ENCODE measurements around the gene KCTD18.

KCTD18 gene

GRCh38 chr2:200453853-200454534 lies 55.9 kb downstream of the KCTD18 start:
- DNase-seq = no peak

- no peak for DNase-seq
Observed at GRCh38 chr2:200453142-200453852, 56.6 kb downstream of the KCTD18 start.

GRCh38 chr2:200452377-200452776 lies 57.5 kb downstream of the KCTD18 start:
- no peak for DNase-seq

DNA sequence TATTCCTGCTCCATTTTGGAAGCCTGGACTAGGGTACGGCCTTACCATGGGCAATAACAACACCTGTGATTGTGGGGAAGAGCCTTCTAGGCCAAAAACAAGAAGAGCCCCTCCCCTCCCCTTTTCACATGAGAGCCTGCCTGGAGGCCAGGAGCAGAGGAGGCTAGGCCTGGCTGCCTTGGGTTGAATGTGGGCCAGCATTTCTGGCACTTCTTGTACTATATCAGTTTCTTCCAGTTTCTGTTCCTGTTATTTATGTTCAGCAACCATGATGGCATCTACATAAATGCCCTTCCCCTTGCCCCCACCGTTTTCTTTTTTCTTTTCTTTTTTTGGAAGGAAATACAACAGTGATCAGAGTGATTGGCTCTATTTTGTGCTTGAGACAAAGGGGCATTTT lies 58.4 kb downstream of the KCTD18 start:
- peak; percentile 32 for DNase-seq

DNA sequence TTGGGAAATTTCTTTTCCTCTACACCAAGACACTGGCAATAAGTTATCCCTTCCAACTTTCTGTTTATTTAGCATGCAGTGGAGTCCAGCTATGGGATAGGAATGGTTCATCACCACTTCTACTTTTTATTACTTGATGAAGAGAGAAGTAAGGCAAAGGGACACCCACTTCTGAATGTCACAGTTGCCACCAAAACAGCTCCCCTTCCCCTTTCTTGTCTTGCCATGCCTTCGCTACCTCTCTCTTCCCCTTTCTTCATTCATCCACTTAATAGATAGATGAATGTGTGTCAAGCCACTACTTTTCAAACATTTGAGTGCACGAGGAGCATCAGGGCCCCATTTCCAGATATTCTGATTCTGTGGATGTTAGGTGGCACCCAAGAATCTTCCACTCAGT lies 59.6 kb downstream of the KCTD18 start:
- peak; percentile 40 for DNase-seq

GRCh38 chr2:200449149-200449548 lies 60.7 kb downstream of the KCTD18 start:
- no peak for DNase-seq

- DNase-seq = no peak
Observed at GRCh38 chr2:200448455-200448854, 61.4 kb downstream of the KCTD18 start.

DNA sequence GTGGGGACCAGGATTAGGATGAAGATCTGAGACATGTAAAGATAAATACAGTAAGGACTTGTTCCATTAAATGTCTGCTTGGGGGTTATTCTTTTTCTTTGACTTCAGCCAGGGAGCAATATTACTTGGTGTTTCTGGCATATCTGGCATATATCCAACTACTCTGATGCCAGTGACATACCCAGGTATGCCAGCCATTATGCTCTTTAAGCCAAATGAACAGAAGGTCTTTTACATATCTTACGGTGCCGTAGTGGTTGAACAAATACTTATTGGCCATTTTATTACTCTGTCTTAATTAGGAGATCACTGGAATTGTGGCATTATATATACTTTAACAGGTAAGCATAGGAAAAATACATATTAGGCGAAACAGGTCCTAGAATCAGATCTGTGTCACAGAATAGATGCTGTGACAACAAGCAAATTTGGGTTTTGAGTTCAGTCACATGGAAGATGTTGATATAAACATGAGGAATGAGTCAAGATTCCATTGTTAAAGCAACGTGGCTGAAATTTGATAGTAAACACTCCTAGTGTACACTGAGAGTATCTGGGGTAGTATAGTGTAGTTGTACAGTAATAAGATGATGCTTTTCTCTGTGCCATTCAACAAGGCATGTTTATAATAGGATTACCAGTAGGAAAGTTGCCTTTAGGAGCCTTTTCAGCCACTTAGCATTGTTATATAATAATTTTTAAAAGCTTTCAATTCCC lies 62.6 kb downstream of the KCTD18 start:
- DNase-seq = no peak

DNA sequence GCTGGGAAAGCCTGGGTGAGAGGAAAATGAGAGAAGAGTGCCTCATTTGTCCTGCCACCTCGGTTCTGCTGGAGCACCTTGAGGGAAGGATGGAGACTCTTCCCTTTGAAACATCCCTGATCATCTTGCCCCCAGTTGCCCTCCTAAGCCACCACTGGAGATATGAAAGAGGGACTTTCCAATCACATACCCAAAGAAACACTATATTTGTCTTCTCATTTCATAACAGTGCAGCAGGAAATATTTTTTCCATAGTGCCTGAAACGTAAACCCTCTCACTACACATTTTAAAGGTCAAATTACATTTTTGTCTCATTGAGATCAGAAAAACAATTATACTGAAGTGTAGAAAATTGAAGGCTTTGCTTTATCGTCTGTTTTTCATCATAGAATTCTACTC lies 63.3 kb downstream of the KCTD18 start:
- no peak for DNase-seq

GRCh38 chr2:200445284-200445683 lies 64.6 kb downstream of the KCTD18 start:
- no peak for DNase-seq

GRCh38 chr2:200444530-200444929 lies 65.3 kb downstream of the KCTD18 start:
- no peak for DNase-seq

- no peak for DNase-seq
Observed at GRCh38 chr2:200443916-200444315, 66.0 kb downstream of the KCTD18 start.

- no peak for DNase-seq
Observed at GRCh38 chr2:200443376-200443775, 66.5 kb downstream of the KCTD18 start.

DNA sequence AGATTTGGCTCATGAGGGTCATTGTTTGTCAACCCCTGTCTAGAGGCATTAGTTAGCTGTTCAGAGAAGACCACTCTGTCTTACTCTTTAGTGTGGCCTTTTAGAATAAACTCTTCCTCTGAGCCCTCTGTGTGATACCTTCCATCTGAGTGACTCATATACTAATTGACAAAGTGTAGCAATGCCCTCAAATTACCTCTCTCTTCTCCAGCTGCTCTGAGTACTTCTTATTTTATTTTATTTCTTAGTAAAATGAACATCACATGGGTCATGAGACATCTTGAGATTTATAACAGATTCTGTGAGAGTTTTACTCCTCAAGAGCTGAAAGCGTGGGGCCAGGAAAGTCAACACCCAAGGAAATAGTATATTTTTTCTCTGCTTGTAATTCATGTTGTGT lies 67.4 kb downstream of the KCTD18 start:
- DNase-seq = no peak

GRCh38 chr2:200439981-200440380 lies 69.9 kb downstream of the KCTD18 start:
- no peak for DNase-seq
